ENCODE data around the gene ANKRD1.

Gene ANKRD1

DNA sequence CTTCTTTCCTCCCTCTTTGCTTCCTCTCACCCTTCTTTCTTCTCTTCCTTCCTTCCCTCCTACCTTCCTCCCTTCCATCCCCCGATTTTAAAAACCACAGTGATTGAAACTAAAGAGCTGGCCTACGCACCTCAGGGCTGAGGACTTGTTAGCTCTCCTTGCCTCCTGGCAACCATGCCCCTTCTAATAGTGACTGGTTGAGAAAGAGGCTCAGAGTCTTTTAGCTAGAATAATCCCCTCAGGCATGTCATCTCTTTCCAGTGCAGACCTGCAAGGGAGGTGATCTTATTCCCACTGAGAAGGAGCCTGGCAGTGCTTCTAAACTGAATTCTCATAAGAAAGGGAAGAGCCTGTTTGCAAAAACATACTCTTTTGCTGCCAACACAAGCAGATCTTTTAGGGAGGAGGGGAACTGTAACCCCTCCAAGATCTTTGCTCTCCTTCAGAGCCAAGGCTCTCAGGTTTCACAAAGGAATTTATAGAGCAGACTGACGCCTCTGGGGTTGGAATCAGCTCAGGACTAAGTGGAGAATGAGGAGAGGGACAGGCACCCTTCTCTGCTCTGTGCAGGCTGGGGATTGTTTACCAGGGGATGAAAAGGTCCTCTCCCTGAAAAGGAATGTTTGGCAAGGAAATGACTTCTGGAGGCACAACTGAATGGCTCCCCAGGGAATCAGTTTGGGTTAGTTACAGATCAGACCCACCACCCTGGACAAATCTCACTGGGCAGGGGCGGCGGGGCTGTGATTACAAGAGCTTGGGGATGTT is 9.4 kb upstream of the ANKRD1 start:
- Histone ChIP-seq H3K27me3 (replicated peaks) (no peaks in the 10 kb centered on the region), H3K36me3 (replicated peaks) (no peaks in the 10 kb centered on the region), H3K4me3 (ENCODE audit: low read depth, low read length) (no peak overlapping the region), H3K27ac (peak overlapping the region; percentile 79)
- DNase-seq: peak; percentile 72
- TF ChIP-seq, protein P1, sequence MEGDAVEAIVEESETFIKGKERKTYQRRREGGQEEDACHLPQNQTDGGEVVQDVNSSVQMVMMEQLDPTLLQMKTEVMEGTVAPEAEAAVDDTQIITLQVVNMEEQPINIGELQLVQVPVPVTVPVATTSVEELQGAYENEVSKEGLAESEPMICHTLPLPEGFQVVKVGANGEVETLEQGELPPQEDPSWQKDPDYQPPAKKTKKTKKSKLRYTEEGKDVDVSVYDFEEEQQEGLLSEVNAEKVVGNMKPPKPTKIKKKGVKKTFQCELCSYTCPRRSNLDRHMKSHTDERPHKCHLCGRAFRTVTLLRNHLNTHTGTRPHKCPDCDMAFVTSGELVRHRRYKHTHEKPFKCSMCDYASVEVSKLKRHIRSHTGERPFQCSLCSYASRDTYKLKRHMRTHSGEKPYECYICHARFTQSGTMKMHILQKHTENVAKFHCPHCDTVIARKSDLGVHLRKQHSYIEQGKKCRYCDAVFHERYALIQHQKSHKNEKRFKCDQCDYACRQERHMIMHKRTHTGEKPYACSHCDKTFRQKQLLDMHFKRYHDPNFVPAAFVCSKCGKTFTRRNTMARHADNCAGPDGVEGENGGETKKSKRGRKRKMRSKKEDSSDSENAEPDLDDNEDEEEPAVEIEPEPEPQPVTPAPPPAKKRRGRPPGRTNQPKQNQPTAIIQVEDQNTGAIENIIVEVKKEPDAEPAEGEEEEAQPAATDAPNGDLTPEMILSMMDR (IDR thresholded peaks at IDR 0.05; ENCODE audit: low read depth, low read length, missing control alignments): no peak
- in situ Hi-C loops (cut with HindIII; ENCODE audit: low pct_ligation_motif_present, low sequenced_read_pairs): no loop called here

DNA sequence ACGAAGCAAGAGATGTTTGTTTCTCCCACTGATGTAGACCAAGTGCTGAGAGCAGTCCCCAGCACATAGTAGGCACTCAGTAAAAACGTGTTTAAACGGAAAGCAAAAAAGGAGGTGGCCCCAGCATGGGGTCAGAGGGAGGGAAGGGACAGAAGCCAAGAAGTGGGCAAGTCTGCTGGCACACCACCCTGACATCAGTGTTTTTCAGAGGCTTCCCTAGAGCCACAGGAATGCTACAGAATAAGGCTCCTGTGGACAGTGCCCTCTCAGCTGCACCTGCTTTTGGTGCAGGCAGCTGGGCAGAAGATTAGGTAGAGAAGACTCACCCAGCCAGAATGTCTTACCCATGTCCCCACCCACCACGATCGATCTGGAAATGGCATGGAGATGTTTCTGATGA is 8.3 kb upstream of the ANKRD1 start:
- H3K27me3 ChIP-seq (replicated peaks): no peaks in the 10 kb centered on the region
- H3K4me3 ChIP-seq (ENCODE audit: low read depth, low read length): no peak overlapping the region
- peak overlapping the region; percentile 13 for H3K27ac ChIP-seq
- no peaks in the 10 kb centered on the region for H3K36me3 ChIP-seq (replicated peaks)
- DNase-seq: no peak
- in situ Hi-C loops (cut with HindIII; ENCODE audit: low pct_ligation_motif_present, low sequenced_read_pairs): no loop called here
- TF ChIP-seq, protein P1 (IDR thresholded peaks at IDR 0.05; ENCODE audit: low read depth, low read length, missing control alignments): no peak

DNA sequence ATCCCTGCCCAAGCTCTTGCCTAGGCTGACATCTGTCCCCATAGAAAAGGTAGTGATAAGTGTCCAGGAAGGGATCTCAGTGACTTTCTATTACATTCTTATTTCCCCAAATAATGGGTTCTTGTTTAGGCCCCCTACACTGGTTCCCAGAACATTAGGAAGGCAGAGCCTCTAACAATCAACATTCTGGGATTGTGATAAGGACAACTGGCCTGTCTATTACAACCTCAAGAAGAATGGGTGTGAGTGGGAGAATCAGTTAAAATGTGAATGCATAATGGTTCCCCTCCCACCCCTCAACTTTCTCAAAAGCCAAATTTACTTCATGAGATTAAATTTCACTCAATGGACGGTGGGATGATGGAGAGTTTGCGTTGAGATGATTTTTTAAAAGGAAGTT is 6.4 kb upstream of the ANKRD1 start:
- TF ChIP-seq, protein P1 (IDR thresholded peaks at IDR 0.05; ENCODE audit: low read depth, low read length, missing control alignments): no peak
- no peak for DNase-seq
- Histone ChIP-seq H3K27me3 (replicated peaks) (no peaks in the 10 kb centered on the region), H3K4me3 (ENCODE audit: low read depth, low read length) (no peak overlapping the region), H3K27ac (no peak overlapping the region), H3K36me3 (replicated peaks) (no peaks in the 10 kb centered on the region)
- in situ Hi-C loops (cut with HindIII; ENCODE audit: low pct_ligation_motif_present, low sequenced_read_pairs): no loop called here

DNA sequence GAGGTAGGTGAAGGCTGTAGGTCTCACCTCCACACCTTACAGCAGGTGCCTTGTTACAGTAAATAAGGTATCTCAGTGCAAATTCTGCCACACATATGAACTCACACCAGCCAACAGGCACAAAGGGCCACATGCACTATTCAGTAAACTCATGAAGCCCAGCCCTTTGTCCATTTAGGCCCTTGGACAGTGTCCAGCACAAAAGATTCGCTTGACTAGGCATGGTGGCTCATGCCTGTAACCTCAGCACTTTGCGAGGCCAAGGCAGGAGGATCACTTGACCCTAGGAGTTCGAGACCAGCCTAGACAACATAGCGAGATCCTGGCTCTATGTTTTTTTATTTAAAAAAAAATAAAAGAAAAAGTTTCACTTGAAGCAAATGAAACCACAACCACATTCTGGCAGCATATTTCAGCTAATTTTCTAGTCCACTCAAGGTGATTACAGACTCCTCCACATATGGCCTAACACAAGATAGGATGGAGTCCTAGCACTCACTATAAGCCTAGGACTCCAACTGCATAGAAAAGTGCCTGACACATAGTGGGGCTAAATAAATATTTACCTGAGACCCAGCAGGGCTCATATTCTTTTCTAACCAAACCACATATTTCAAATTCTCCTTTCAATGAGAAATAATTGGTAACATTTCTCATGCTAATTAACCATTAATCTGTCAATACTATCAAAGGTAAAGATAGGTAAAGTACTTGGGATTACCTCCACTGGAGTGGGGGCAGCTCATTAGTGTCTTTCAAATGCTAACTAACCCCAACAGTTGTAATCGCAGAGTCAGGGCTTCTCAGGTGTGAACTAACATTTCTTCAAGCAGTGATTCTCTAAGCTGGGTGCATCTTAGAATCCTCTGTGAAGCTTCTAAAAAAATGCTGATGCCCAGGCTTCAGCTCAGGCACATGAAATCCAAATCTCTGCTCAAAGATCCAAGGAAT is 4.5 kb upstream of the ANKRD1 start:
- in situ Hi-C loops (cut with HindIII; ENCODE audit: low pct_ligation_motif_present, low sequenced_read_pairs): no loop called here
- Histone ChIP-seq H3K27ac (no peak overlapping the region), H3K27me3 (replicated peaks) (no peaks in the 10 kb centered on the region), H3K4me3 (ENCODE audit: low read depth, low read length) (no peak overlapping the region), H3K36me3 (replicated peaks) (no peaks in the 10 kb centered on the region)
- DNase-seq: no peak
- TF ChIP-seq, protein P1 (IDR thresholded peaks at IDR 0.05; ENCODE audit: low read depth, low read length, missing control alignments): no peak

DNA sequence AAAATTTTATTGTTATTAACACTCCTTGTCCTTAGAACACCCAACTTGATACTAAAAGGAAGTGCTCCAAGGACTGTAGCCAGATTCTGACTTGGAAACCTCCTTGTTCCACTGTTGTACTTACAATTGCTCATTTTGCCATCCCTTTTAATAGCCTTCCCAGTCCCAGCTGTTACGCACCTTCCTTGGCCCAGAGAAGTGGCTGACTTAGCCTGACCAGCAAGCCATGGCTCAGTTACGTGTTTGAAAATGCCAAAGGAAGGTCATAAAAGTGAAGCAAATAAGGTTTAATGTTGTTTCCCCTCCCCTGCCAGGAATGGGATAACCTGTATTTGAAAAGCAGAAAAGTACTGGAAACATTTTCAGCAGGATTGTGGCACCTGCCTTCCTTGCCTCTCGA is 3.7 kb upstream of the ANKRD1 start:
- H3K27ac ChIP-seq: no peak overlapping the region

More for the DNA sequence above, 3.7 kb upstream of the ANKRD1 start:
- Histone ChIP-seq H3K4me3 (ENCODE audit: low read depth, low read length) (no peak overlapping the region), H3K27me3 (replicated peaks) (no peaks in the 10 kb centered on the region), H3K36me3 (replicated peaks) (peaks cover 6% of the 10 kb centered on the region)
- in situ Hi-C loops (cut with HindIII; ENCODE audit: low pct_ligation_motif_present, low sequenced_read_pairs): loop anchor here (25.0 kb wide), 1 partner anchor 338 kb away; no protein-coding TSS in a partner anchor
- TF ChIP-seq, protein P1 (IDR thresholded peaks at IDR 0.05; ENCODE audit: low read depth, low read length, missing control alignments): no peak
- no peak for DNase-seq

Data from brain microvascular endothelial cell (primary cell).